ENCODE results near the gene PLCB4.

The PLCB4 gene

DNA sequence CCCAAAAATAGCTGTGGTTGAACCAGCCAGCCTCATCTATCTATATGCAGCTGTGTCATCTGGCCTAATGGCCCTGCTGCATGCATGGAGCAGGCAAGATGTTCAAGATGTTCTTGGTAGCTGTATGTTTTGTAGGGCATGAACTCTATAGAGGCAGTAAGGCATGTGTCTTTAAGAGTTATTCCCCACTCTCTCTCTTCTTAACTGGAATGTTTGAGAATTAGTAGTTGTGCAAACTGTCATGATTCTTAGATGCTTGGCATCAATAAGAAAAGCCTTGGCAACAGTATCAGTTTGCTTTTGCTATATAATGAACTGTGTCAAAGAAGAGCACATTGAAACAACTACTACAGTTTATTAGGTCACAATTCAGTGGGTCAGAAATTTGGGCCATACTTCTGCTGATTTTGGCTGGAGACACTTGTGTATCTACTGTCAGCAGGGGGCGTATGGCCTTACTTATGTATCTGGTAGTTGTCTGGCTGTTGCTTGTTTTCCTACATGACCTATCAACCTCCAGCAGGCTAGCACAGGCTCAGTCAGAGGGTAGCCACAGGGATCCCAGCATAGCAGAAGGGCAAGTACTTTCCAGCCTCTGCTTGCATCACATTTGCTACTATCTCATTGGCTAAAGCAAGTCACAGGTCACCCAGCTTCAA is 389.4 kb downstream of the PLCB4 start:
- TF ChIP-seq, protein P1, sequence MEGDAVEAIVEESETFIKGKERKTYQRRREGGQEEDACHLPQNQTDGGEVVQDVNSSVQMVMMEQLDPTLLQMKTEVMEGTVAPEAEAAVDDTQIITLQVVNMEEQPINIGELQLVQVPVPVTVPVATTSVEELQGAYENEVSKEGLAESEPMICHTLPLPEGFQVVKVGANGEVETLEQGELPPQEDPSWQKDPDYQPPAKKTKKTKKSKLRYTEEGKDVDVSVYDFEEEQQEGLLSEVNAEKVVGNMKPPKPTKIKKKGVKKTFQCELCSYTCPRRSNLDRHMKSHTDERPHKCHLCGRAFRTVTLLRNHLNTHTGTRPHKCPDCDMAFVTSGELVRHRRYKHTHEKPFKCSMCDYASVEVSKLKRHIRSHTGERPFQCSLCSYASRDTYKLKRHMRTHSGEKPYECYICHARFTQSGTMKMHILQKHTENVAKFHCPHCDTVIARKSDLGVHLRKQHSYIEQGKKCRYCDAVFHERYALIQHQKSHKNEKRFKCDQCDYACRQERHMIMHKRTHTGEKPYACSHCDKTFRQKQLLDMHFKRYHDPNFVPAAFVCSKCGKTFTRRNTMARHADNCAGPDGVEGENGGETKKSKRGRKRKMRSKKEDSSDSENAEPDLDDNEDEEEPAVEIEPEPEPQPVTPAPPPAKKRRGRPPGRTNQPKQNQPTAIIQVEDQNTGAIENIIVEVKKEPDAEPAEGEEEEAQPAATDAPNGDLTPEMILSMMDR (IDR thresholded peaks at IDR 0.05; ENCODE audit: borderline replicate concordance, control extremely low read depth, extremely low read depth, insufficient read depth, missing control alignments), result no peak
- DNase-seq (ENCODE audit: low spot score), result no peak

DNA sequence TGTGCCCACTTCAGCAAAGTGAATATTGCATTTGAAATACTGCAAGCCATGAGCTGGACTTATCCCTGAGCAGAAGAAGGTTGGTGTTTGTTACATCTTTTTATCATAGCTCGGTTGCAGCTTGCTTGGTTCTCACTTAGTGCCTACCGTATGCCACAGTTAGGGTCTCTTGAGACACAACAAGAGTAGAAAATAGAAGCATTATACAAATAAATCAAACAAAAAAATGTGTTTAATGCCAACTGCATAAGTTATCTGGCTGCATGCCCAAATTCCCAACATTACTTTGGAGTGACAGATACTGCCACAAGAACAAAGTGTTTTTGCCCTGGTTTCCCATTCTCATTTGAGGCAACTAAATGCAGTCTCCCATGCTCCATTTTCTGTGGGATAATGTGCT is 391.6 kb downstream of the PLCB4 start:
- TF ChIP-seq, protein P1 (IDR thresholded peaks at IDR 0.05; ENCODE audit: borderline replicate concordance, control extremely low read depth, extremely low read depth, insufficient read depth, missing control alignments), result no peak
- no peak for DNase-seq (ENCODE audit: low spot score)
- in situ Hi-C loops (cut with MboI; ENCODE audit: low sequenced_read_pairs, unreplicated experiment), result no loop called here

More for the DNA sequence above, 389.4 kb downstream of the PLCB4 start:
- in situ Hi-C loops (cut with MboI; ENCODE audit: low sequenced_read_pairs, unreplicated experiment), result no loop called here

DNA sequence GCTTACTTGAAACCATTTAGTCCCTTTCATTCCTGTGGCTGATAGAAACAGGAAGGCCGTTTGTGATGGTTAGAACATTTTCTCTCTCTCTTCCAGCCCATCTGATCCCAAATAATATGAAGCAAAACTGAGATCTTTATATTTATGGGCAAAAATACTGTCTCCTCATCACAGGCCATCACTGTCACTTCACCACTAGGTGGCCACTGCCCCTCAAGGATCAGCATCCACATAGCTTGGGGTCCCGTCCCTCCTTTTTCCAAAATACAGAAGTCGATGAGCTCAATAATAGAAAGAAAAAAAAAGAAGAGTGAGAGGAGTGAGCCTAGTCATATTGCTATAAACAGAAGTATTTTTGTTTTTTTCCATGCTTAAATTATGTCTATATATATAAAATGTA is 399.1 kb downstream of the PLCB4 start:
- no peak for DNase-seq (ENCODE audit: low spot score)
- TF ChIP-seq, protein P1 (IDR thresholded peaks at IDR 0.05; ENCODE audit: borderline replicate concordance, control extremely low read depth, extremely low read depth, insufficient read depth, missing control alignments), result no peak
- in situ Hi-C loops (cut with MboI; ENCODE audit: low sequenced_read_pairs, unreplicated experiment), result no loop called here

DNA sequence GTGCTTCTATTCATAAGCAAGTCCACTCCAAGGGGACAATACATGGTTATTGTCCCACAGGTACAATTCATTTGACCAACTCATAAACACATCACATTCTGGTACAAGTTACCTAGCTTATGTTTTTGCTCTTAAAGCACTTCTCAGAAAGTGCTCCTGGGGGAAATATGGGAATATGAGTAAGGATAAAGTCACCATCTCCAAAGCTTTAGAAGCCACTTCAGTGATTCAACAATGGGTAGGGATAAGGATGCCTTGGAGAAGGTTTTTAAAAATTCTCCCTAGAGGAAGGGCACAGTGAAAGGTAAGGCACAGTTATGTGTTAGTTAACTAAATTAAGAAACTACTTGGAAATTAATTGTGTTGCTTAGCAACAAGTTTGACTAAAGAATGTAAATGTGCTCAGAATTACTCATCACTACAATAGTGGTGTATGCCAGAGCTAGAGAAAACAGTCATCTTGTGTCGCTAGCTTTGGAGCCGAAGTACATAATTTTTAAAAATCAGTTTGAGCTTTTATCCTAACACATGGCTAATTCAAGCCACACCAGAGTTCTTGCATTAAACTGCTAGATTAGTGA is 406.0 kb downstream of the PLCB4 start:
- in situ Hi-C loops (cut with MboI; ENCODE audit: low sequenced_read_pairs, unreplicated experiment), result no loop called here
- DNase-seq (ENCODE audit: low spot score), result no peak
- TF ChIP-seq, protein P1 (IDR thresholded peaks at IDR 0.05; ENCODE audit: borderline replicate concordance, control extremely low read depth, extremely low read depth, insufficient read depth, missing control alignments), result no peak

DNA sequence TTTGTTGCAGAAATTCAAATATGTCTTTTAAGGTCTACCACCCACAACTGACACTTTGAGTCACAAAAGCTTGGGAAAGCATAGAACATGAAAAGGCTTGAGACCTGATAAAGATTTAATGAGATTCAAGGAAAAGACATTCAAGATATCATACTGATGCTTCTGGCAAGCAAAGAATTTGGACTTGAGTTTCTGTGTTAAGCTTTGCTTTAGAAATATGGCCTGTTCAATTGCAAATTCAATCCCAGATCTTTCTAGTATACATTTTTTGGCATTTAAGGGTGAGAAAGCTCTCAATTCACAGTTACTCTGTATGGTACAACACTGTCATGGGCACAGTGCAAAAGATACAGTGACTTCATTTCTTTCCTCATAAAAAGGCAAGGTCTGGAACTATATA is 406.6 kb downstream of the PLCB4 start:
- in situ Hi-C loops (cut with MboI; ENCODE audit: low sequenced_read_pairs, unreplicated experiment), result no loop called here
- no peak for DNase-seq (ENCODE audit: low spot score)
- TF ChIP-seq, protein P1 (IDR thresholded peaks at IDR 0.05; ENCODE audit: borderline replicate concordance, control extremely low read depth, extremely low read depth, insufficient read depth, missing control alignments), result no peak

DNA sequence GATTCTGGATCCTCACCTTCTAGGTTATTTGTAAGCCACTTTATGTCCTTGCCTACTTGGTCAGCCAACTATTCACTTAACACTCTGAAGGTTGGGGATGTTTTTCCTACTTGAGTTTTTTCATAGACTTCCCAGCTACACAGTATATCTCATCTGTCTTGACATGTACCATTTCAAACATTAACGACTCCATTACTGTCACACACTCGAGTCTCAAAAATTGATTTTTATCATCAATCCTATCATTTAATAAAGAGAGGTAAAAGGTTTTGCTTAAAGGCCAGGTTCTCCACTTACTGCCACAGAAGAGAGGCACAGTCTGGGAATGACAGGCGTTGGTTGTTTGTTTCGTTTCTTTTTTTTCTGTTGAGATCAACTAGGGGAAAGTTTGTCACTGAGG is 407.3 kb downstream of the PLCB4 start:
- in situ Hi-C loops (cut with MboI; ENCODE audit: low sequenced_read_pairs, unreplicated experiment), result no loop called here
- TF ChIP-seq, protein P1 (IDR thresholded peaks at IDR 0.05; ENCODE audit: borderline replicate concordance, control extremely low read depth, extremely low read depth, insufficient read depth, missing control alignments), result no peak
- no peak for DNase-seq (ENCODE audit: low spot score)
